Daoy (cell line): ENCODE measurements around the gene HS6ST2. TPM values are rescaled to one million over a fixed set of nuclear protein-coding genes. Genes with fewer than 3 reads are reported as not detected.

ENCODE experiments used
- DNase-seq: peaks from one replicate; pipeline ENCODE4 v3.0.0-alpha.2; 2015; ENCODE audit warnings: low read depth
- total RNA-seq: library from RNA; depleted of rRNA; stranded (reverse); fragments of >200 nt; shearing (Covaris generic); gene quantifications from 2 replicates; pipeline ENCODE4 v1.2.3, GENCODE V29; 2014

Gene HS6ST2
- total RNA-seq, 1 experiment from 2014 or later: 10.1 TPM

- no peak for DNase-seq
Measured at GRCh38 chrX:132848296-132848970, 110.0 kb downstream of the HS6ST2 start.

DNA sequence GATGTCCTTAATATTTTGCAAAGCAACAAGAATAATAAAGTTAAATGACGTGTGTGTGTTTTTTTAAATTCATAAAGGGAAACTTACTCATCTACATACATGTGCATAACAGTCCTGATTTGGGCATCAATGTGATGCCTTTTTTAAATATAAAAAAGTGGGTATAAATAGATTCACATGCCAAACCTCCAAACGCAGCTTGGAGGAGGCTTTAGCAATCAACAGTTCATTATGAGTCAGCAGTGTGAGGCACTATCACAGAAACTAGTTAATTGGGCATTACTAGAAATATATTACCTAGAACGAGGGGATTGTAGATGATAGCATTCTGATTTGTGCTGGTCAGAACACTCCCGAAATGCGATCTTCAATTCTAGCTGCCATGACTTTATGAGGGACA, 115.1 kb downstream of the HS6ST2 start:
- peak; percentile 4 for DNase-seq

DNA sequence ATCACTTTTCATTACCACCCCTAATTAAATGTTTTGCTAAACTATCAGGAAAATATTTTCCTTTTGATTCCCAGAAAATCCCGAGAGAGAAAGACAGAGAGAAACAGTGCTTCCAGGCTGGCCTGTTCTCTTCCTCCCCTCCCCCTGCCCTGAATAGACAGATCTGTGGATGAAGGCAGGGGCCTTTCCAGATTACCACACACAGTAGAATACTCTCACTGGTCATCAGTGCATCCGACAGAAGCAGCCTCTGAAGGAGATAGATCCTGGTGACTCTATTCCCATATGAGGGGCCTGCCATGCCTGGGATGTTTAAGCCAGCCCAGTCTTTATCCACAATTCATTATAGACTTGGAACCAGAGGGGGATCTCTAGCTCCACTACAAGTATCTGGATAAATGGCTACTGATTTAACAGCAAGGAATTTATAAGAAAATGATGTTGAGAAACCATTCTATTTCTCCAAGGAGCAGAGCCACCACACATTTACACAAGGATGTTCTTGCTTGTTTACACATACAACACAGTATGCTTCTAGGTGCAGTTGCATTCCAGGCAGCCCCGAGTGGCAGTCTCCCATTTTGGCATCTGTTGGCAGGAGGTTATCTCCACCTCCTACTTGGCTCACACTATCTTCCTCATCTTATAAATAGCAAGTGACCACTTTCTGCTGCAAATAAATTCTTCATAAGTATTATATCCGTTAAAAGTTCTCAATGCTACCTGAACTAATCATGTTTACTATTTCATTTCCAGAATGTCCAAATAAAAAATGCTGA, 115.8 kb downstream of the HS6ST2 start:
- no peak for DNase-seq

- DNase-seq: peak; percentile 6
Measured at GRCh38 chrX:132837967-132838366, 120.5 kb downstream of the HS6ST2 start.

DNA sequence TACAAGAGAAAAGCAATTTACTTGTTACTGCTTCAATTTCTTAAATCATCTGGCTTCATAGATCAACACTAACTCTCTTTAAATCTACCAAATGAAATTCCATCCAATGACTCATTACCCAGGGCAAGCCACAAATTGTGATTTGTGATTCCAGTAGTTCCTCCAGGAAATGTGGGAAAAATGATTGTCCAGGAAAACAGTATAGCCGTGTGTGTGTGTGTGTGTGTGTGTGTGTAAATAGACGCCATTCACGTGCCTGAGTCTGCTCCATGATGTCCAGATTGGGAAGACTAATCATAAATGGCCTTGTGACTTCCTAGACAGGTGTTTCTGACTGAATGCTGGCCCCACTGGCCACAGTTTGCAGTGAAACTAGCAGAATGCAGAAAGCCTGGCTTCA, 121.3 kb downstream of the HS6ST2 start:
- peak; percentile 57 for DNase-seq

DNA sequence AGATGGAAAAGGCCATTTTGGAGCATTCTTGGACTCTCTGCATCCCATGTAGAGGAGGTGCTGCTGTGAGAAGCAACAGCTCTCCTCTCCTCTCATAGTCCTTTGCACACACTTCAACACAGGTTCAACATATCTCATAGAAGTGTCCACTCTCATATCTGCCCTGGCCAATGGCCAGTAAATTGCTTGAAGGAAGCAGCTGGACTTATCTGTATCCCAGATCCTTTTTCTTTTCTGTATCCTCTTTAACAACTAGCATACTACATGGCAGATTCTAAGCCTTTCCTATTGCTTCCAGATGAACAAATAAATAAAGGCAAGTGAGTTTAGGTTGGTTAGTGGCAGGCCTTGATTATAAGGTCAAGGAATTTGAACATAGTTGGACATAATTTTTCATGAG, 122.0 kb downstream of the HS6ST2 start:
- no peak for DNase-seq

DNA sequence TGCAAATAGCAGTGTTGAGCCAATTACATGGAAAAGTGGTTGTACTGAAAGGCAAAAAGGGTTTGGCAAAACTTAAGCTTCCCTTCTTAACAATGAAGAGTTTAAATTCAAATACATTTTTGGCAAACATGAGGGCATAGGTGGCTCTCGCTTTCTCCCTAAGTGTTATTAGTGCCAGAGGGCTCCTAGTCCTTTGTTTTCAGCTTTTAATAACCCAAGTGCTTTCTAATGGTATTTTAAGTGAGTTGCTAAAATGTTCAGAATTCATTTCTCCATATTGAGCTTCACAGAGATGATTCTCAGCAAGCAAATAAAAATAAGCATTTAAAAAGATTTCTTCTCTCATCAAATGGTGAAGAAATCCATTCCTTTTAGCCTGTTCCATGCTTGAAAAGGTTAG, 123.7 kb downstream of the HS6ST2 start:
- DNase-seq: no peak

DNA sequence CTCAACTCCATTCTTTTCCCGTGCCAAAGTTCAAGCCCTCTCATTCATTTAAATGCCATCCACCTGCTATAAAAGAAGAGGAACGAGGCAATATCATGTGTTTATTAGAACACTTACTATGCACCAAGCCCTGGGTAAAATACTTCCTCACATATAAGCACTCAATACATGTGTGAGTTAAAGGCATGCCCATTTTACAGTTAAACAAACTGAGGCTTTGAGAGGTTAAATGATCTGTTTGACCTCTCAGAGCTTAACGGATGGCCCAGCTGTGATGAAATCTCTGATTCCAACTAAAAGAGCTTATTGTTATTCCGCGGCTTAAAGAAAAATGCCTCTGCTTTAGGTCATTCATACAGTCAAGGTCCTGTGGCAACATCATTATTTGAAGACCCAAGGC, 124.3 kb downstream of the HS6ST2 start:
- no peak for DNase-seq

GRCh38 chrX:132833373-132833772, 125.1 kb downstream of the HS6ST2 start:
- no peak for DNase-seq

DNA sequence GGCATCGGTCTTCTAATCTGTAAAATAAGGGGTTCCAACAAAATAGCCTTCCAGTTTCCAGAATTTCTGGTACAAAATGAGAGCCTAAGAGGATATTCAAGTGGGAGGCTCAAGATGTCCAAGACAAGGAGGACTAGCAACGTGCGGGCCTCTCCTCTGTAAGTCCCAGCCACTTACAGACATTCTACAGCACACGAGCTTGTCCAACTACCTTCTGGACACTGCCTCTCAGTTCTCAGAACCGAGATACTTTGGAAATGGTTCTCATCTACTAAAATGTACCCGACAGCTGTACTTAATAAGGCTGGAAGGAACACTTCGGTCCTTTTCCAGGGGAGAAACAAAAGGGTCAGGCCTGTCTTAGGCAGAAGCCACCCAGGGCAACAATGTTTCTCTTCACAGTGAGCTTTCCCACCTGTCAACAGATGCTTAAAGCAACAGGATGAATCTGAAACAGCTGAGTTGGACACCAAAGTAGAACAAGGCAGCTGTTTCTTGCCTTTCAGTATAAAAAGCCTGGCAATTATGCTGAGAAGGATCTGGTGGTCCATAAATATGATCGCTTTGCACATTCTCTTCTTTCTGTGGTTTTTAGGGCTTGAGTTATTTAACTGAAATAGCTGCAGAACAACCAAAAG, 127.0 kb downstream of the HS6ST2 start:
- no peak for DNase-seq

DNA sequence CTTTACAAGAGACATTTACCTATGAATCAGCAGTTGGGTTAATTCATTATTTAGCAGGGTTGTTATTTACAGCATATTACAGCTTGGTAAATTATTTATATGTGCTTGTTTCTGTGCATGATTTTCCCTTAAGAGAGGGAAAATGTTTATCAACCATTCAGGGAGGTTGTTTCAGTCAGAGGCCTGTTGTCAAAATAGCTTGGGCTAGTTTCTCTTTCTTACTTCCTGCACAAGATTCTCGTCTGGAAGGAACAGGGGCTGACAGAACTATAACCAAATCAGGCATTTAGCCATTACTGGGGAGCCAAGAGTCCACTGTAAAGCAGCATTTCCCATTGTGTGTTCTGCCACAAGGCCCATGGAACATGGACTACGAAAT, 135.8 kb downstream of the HS6ST2 start:
- DNase-seq: no peak

DNA sequence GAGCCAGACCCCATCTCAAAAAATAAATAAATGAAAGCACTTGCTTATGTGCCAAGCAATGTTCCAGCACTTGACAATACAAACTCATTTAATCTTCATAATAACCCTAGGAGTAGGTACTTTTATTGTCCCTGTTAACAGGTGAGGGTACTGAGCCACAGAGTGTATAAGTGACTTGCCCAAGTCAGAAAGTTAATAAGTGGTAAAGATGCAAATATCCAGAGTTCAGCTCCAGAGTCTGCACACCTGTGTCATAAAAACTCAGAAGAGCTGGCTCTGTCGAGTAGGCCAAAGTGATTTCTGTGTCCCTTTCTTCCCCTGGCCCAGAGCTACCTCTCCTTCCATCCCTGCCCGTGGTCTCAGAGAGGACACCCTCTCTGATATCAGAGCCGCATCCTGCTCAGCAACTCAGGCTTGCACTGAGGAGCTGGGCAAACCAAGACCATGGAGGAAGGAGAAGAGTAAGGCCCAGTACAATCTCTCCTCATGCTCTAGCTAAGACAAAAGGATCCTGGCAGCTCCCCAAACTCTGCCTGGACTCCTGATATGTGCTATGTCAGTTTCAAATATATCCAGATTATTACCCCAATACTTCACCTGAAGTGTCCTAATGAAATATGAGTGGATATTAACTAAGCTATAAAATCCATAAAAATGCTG, 136.3 kb downstream of the HS6ST2 start:
- DNase-seq: no peak

DNA sequence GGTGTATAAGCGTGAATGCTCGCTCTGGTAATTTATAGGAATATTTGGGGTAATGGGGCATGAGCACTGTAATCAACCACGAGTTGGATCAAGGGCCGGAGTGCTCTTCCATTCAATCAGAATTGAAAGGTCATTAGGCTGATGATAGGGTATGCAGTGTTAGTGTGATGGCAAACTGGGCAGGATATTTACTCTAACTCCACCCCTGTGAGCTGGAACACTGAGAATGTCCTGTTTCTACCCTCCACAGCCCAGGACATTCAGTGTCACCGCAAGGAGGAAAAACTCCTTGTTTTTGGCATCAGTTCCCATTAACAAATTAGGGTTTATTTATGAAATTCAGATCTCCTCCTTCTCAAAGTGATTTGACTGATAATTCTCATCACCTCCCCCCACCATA, 137.8 kb downstream of the HS6ST2 start:
- no peak for DNase-seq

DNA sequence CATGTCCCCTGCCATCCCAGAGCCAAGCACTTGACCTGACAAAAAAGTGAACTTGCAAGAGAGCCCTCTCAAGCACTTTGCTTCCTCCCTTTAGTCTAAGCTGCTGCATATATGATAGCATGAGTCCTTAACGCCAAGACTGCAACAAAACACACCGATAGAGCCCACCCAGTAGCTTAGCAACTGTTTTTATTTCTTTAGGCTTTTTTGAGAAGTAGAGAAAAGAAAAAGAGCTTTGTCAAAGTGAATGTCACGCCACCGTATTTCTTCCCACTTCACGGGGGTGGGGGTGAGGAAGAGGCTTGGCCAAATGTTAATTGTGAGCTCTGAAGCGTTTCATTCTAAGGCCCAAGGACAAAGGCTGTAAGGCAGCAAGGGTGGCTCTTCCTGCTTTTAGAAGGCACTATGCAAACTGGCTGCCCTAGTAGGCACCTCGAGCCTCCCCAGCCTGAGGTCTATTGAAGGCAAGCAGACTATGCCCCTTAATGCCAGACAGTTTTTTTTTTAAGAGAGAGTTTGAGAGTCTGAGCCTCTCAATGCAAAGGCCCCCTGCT, 138.6 kb downstream of the HS6ST2 start:
- DNase-seq: no peak

GRCh38 chrX:132818638-132819037, 139.8 kb downstream of the HS6ST2 start:
- DNase-seq: no peak

DNA sequence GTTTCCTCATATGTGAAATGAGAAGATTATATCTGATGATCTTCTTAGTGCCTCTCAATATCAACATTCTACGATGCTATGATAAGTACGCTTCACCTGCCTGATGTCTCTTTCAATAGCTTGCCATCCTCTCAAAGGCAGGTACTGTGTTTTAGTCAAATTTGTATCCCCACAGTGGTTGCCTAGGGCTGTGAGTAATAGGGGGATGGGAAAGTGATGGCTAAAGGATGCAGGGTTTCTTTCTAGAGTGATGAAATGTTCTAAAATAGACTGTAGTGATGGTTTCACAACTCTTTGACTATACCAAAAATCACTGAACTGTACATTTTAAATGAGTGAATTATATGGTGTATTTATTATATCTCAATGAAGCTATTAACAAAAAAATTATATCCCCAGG, 142.8 kb downstream of the HS6ST2 start:
- no peak for DNase-seq

DNA sequence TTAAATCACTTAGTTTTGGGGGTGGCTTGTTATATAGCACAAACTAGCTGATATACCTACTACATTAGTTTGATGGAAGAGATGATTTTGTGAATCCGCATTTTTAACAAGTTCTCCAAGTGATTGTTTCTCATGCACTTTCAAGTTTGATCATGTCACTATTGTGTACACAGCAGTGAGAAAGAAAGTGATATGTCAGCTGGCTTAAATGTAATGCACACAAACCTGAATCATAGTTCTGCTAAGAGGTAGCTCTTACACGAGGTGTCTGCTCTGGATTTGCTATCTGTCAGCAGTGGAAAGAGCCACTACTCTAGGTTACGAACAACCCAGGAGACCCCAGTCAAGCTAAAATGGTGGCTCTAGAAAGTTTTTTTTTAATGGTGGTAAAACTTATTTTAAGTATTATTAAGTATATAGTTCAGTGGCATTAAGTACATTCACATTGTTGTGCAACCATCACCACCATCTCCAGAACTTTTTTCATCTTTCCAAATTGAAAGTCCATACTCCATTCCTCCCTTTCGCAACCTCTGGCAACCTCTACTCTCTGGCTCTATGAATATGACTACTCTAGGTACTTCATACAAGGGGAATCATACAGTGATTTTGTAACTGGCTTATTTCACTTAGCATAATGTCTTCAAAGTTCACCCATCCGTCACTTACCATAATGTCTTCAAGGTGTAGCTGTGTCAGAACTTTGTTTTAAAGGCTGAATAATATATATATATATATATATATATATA, 147.3 kb downstream of the HS6ST2 start:
- no peak for DNase-seq

GRCh38 chrX:132810488-132810887, 147.9 kb downstream of the HS6ST2 start:
- no peak for DNase-seq

GRCh38 chrX:132809581-132809980, 148.8 kb downstream of the HS6ST2 start:
- no peak for DNase-seq

GRCh38 chrX:132807411-132808030, 150.9 kb downstream of the HS6ST2 start:
- DNase-seq: no peak

DNA sequence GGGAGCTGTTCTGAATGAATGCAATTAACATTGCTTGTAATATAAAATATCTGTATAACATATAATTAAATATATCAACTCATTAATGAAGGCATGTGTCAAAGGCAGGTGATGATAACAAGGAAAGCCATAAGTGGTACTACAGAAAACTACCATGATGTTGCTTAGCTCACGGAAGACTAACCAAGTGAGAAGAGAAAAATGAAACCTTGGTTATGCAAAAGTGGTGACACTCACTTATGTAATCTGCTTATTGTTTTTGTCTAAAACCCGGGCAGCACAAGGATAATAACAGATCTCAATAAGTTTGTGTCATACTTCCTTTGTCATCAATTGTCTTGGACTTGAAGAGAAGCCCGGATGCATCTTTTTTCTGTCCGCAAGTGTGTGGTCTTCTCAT, 156.4 kb downstream of the HS6ST2 start:
- no peak for DNase-seq
